IPS DF 4.7 (cell line): Measurements from ENCODE around the gene AFDN.

Source experiments
- DNase-seq: peaks from one replicate; pipeline ENCODE4 v3.0.0-alpha.2; 2013; ENCODE audit warnings: low spot score; ENCODE audit errors: extremely low read depth

The AFDN gene

DNA sequence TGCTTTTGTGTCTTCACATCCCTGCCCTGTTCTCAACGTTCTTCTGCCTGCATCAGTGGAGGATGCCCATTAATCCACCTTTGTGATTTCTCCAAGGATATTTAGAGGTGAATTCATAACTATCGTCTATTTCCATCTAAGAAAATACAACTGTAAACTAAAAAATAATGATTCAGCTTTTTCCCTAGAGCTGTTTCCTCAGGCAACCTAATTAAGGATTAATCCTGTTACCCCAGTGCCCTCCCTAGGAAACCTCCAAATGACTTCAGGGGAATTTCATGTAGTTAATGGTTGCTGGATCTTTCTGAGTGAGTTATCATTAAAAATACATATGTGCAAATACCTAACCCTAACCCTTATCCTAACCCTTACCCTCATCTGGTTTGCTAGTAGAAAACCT, 14.6 kb upstream of the AFDN start:
- no peak for DNase-seq

GRCh38 chr6:167815296-167815980, 11.3 kb upstream of the AFDN start:
- DNase-seq = no peak

GRCh38 chr6:167817016-167817415, 9.7 kb upstream of the AFDN start:
- DNase-seq = no peak

GRCh38 chr6:167817729-167818128, 9.0 kb upstream of the AFDN start:
- DNase-seq = no peak

DNA sequence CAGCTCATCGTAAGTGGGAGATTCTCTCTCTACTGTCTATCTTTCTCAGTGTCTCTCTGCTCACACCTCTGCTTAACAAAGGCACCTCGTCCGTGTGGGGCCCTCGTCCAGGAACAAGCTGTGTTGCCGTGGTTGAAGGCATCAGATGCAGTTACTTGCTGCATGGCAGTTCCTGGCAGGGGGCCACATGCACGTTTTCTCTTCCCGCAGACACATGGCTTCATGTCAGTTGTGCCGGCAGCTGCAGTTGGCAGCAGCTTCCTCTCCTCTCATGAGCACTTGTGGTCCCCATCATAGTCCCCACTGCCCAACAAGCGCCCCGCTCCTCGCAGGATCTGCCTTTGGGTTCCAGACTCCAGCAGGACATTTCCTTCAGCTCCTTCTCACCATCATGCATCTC, 7.1 kb upstream of the AFDN start:
- DNase-seq = no peak

DNA sequence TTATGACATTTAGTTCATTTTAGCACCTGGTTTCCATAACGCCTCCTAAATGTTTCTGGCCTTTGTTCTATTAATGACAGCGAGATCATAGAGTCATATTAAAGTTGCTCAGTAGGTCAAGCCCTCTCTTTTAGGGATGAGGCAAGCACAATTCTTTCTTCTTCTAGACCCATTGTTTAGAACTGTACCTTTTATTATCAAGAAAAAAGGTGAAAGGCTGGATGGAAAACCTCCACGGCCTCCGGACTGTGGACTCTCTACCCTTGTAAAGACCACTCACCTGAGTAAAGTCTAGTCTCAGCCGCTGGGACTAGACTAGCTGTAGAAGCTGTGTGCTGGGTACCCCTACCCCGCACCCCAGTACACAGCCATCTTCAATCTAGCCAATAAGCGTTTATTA, 6.0 kb upstream of the AFDN start:
- no peak for DNase-seq

DNA sequence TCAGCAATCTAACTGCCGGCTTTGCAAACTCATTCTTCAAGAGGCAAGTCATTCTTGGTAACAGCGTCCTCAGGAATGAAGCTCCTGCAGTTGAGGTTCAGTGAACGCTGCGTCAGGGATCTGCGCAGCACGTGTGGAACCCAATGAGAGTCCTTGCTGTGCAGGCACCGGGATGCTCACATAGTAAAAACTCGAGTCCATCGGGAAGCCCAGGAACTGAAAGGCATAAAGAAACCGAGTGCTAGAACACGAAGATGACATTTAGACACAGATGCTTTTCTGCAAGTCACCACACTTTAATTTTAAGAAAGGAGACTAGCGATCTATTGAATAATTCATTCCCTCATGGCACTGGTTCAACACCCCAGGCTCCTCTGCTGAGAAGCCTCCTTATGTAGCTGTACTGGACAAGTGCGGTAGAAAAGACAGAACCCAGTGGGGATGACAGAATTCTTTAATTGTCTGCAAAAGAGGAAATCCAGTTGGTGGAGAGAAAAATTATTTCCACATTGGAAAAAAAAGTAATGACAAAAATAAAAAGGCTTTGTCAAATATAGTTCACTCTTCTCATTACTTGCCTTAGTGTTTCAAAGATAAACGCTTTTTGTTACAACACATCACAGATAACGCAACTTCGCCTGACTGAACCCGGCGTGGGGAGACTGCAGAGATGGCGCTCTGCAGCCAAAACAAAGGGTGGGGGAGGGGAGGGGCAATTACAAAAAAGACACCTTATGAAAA, 1.9 kb upstream of the AFDN start:
- no peak for DNase-seq

GRCh38 chr6:167825332-167826229, 1.1 kb upstream of the AFDN start:
- DNase-seq = no peak

DNA sequence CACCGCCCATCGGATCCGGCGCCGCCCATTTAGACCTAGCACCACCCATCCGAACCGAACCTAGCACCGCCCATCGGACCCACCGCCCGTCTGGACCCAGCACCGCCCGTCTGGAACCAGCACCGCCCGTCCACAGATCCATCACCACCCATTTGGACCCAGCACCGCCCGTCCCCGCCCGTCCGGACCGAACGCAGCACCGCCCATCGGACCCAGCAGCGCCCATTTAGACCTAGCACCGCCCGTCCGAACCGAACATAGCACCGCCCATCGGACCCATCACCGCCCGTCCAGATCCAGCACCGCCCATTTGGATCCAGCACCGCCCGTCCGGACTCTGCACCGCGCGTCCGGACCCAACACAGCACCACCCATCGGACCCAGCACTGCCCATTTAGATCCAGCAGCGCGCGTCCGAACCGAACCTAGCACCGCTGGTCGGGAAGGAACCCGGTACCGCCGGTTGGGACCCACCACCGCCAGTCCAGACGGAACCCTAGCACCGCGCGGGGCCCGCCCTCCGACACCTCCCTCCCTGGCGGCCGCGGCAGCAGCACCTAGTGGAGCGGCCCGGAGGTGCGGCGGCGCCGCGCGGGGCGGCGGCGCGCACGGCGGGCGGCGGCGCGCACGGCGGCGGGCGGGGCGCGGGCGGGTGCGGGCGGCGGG, 348 bp upstream of the AFDN start:
- DNase-seq = no peak

- DNase-seq = no peak
Observed at GRCh38 chr6:167827583-167828324, 1.0 kb downstream of the AFDN start.

GRCh38 chr6:167828325-167828956, 1.7 kb downstream of the AFDN start:
- DNase-seq = no peak

GRCh38 chr6:167829513-167829912, 2.8 kb downstream of the AFDN start:
- DNase-seq = no peak

GRCh38 chr6:167831281-167831828, 4.6 kb downstream of the AFDN start:
- DNase-seq = no peak

GRCh38 chr6:167832497-167833395, 6.0 kb downstream of the AFDN start:
- no peak for DNase-seq

GRCh38 chr6:167833396-167833763, 6.7 kb downstream of the AFDN start:
- DNase-seq = no peak

- DNase-seq = no peak
Observed at GRCh38 chr6:167835260-167835659, 8.5 kb downstream of the AFDN start.

- no peak for DNase-seq
Observed at GRCh38 chr6:167836721-167837120, 10.0 kb downstream of the AFDN start.

- no peak for DNase-seq
Observed at GRCh38 chr6:167838207-167838748, 11.6 kb downstream of the AFDN start.

DNA sequence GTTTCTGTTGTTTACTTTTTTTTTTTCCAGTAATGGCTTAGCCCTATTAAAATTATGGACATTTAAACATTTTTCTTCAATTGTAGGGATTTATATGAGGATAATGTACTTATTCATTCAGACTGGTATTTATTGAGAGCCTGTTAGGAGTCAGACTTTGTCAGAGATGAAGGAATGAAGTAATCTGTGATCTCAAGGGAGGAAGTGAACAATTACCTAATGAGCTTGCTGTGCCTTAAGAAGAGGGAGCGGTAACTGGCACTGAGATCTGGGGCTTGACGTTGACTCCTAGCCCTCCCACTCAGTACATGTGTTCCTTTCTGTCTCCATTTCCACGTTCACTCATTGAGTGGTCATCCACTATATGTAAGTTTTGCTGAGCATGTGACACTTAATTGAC, 12.6 kb downstream of the AFDN start:
- DNase-seq = no peak
